H9 (cell line): ENCODE measurements around the gene FARP1. TPM values are rescaled to one million over a fixed set of nuclear protein-coding genes. Genes with fewer than 3 reads are reported as not detected.
A peak's percentile ranks its signal among the peaks of the same experiment; 100 is the strongest.

Experiments
- DNase-seq: peaks from one replicate; pipeline ENCODE4 v3.0.0-alpha.2; 2017
- H2AFZ ChIP-seq: one replicate; pipeline ENCODE4 v1.6.1; 2013; ENCODE audit warnings: mild to moderate bottlenecking, low read length, control low read depth, moderate library complexity
- H2AK5ac ChIP-seq: 2 replicates; pipeline ENCODE4 v1.6.1; 2013; ENCODE audit warnings: low read length, control low read depth, mixed read lengths; ENCODE audit not compliant: insufficient read length
- H2BK120ac ChIP-seq: one replicate; pipeline ENCODE4 v1.6.1; 2013; ENCODE audit warnings: low read depth, mild to moderate bottlenecking, low read length, control low read depth, inconsistent platforms; ENCODE audit not compliant: poor library complexity, severe bottlenecking
- H2BK12ac ChIP-seq: 2 replicates; pipeline ENCODE4 v1.6.1; 2013; ENCODE audit warnings: low read length, control low read depth, mixed read lengths, low read depth; ENCODE audit not compliant: insufficient read length
- H2BK15ac ChIP-seq: 2 replicates; pipeline ENCODE4 v1.6.1; 2013; ENCODE audit warnings: low read depth, low read length, control low read depth
- H2BK20ac ChIP-seq: one replicate; pipeline ENCODE4 v1.6.1; 2013; ENCODE audit warnings: low read depth, mild to moderate bottlenecking, low read length, control low read depth, inconsistent platforms; ENCODE audit not compliant: poor library complexity, severe bottlenecking
- H2BK5ac ChIP-seq: 2 replicates; pipeline ENCODE4 v1.6.1; 2013; ENCODE audit warnings: low read length, control low read depth, mixed read lengths; ENCODE audit not compliant: insufficient read length
- H3K14ac ChIP-seq: 2 replicates; pipeline ENCODE4 v1.6.1; 2013; ENCODE audit warnings: low read length, control low read depth; ENCODE audit not compliant: insufficient read depth
- H3K18ac ChIP-seq: 2 replicates; pipeline ENCODE4 v1.6.1; 2013; ENCODE audit warnings: low read depth, mild to moderate bottlenecking, mixed read lengths, low read length, control low read depth; ENCODE audit not compliant: insufficient read length
- H3K23ac ChIP-seq: 2 replicates; pipeline ENCODE4 v1.6.1; 2013; ENCODE audit warnings: low read length, control low read depth, mixed read lengths, low read depth; ENCODE audit not compliant: insufficient read length
- H3K23me2 ChIP-seq: 2 replicates; pipeline ENCODE4 v1.6.1; 2013; ENCODE audit warnings: low read depth, mild to moderate bottlenecking, mixed read lengths, low read length, control low read depth; ENCODE audit not compliant: insufficient read length, poor library complexity, severe bottlenecking
- H3K27ac ChIP-seq: 2 replicates; pipeline ENCODE4 v1.5.1; 2013; ENCODE audit warnings: low read length, control low read depth, mixed read lengths, low read depth; ENCODE audit not compliant: insufficient read length
- H3K27me3 ChIP-seq: 2 replicates; pipeline ENCODE4 v1.6.1; 2013; ENCODE audit warnings: low read length, control low read depth, inconsistent platforms; ENCODE audit not compliant: insufficient read depth
- H3K4ac ChIP-seq: 2 replicates; pipeline ENCODE4 v1.6.1; 2013; ENCODE audit warnings: low read depth, mild to moderate bottlenecking, control low read depth, inconsistent platforms, low read length, moderate library complexity
- H3K4me1 ChIP-seq: 2 replicates; pipeline ENCODE4 v1.6.1; 2013; ENCODE audit warnings: low read length, control low read depth, inconsistent platforms; ENCODE audit not compliant: insufficient read depth
- H3K4me2 ChIP-seq: 2 replicates; pipeline ENCODE4 v1.6.1; 2013; ENCODE audit warnings: low read length, control low read depth, mixed read lengths; ENCODE audit not compliant: insufficient read length, insufficient read depth
- H3K56ac ChIP-seq: 2 replicates; pipeline ENCODE4 v1.6.1; 2013; ENCODE audit warnings: low read depth, mild to moderate bottlenecking, mixed read lengths, low read length, control low read depth; ENCODE audit not compliant: insufficient read length
- H3K79me1 ChIP-seq: 2 replicates; pipeline ENCODE4 v1.6.1; 2013; ENCODE audit warnings: low read depth, mild to moderate bottlenecking, moderate library complexity, low read length, control low read depth, inconsistent platforms; ENCODE audit not compliant: insufficient read depth, poor library complexity, severe bottlenecking
- H3K79me2 ChIP-seq: 2 replicates; pipeline ENCODE4 v1.6.1; 2013; ENCODE audit warnings: low read length, control low read depth, inconsistent platforms; ENCODE audit not compliant: insufficient read depth
- H3K9ac ChIP-seq: 2 replicates; pipeline ENCODE4 v1.6.1; 2013; ENCODE audit warnings: low read length, control low read depth, mixed read lengths; ENCODE audit not compliant: insufficient read length; ENCODE audit errors: extremely low read depth
- H3K9me3 ChIP-seq: one replicate; pipeline ENCODE4 v1.6.1; 2013; ENCODE audit warnings: low read depth, low read length, inconsistent platforms; ENCODE audit not compliant: control insufficient read depth
- H3T11ph ChIP-seq: one replicate; pipeline ENCODE4 v1.6.1; 2013; ENCODE audit warnings: mild to moderate bottlenecking, low read length, control low read depth, inconsistent platforms
- H4K20me1 ChIP-seq: one replicate; pipeline ENCODE4 v1.6.1; 2013; ENCODE audit not compliant: control insufficient read depth, insufficient read length, insufficient read depth
- H4K5ac ChIP-seq: 2 replicates; pipeline ENCODE4 v1.6.1; 2013; ENCODE audit warnings: low read depth, mild to moderate bottlenecking, mixed read lengths, low read length, control low read depth; ENCODE audit not compliant: insufficient read length
- H4K8ac ChIP-seq: replicated peaks from 2 replicates; pipeline ENCODE4 v1.6.1; 2013; ENCODE audit warnings: low read length, control low read depth, mixed read lengths, low read depth; ENCODE audit not compliant: insufficient read length
- H4K91ac ChIP-seq: 2 replicates; pipeline ENCODE4 v1.6.1; 2013; ENCODE audit warnings: low read depth, mild to moderate bottlenecking, moderate library complexity, mixed read lengths, low read length, control low read depth; ENCODE audit not compliant: insufficient read length
- H3K27ac Mint-ChIP-seq, 3 experiments: 2 replicates in 2 of 3; 3 replicates in 1 of 3; pipeline ENCODE4 v1.8.0; 2020 to 2021; ENCODE audit warnings: mixed read lengths in 3 of 3, mild to moderate bottlenecking in 1 of 3, moderate library complexity in 1 of 3
- H3K27me3 Mint-ChIP-seq: 2 replicates; pipeline ENCODE4 v1.8.0; 2021; ENCODE audit warnings: low read depth, mild to moderate bottlenecking, moderate library complexity, mixed read lengths
- H3K36me3 Mint-ChIP-seq, 3 experiments: 2 replicates in 2 of 3; 3 replicates in 1 of 3; pipeline ENCODE4 v1.8.0; 2020 to 2021; ENCODE audit warnings: low read depth in 3 of 3, mixed read lengths in 3 of 3; ENCODE audit not compliant: insufficient read depth in 1 of 3
- H3K4me1 Mint-ChIP-seq, 2 experiments: 2 replicates each; pipeline ENCODE4 v1.8.0; 2020; ENCODE audit warnings: mixed read lengths in 2 of 2
- H3K4me3 Mint-ChIP-seq, 2 experiments: 2 replicates in 1 of 2; 3 replicates in 1 of 2; pipeline ENCODE4 v1.8.0; 2020 to 2021; ENCODE audit warnings: mild to moderate bottlenecking in 2 of 2, mixed read lengths in 2 of 2, moderate library complexity in 1 of 2
- H3K9me3 Mint-ChIP-seq, 2 experiments: 2 replicates in 1 of 2; 3 replicates in 1 of 2; pipeline ENCODE4 v1.8.0; 2020; ENCODE audit warnings: mild to moderate bottlenecking in 2 of 2, mixed read lengths in 2 of 2, moderate library complexity in 1 of 2
- CTCF ChIP-seq: fragments of 200-600 bp; sonication (generic); conservative IDR thresholded peaks from 3 replicates; pipeline ENCODE4 v1.8.0; 2021; ENCODE audit warnings: antibody characterized with exemption, mild to moderate bottlenecking
- WGBS: extraction: QIAGEN DNeasy Blood & Tissue Kit; methylation state at CpG from one replicate; pipeline ENCODE4 v1.1.7; 2013; ENCODE audit warnings: missing lambda C conversion rate, low lambda C conversion rate, mixed read lengths; ENCODE audit not compliant: insufficient read length; ENCODE audit errors: extremely low coverage; 5-methylcytosine and 5-hydroxymethylcytosine counted together
- total RNA-seq: library from RNA; stranded (reverse); gene quantifications from 2 replicates; pipeline ENCODE4 v1.2.1, GENCODE V29; 2021

The FARP1 gene
- total RNA-seq, 1 experiment from 2014 or later = 95.9 TPM

- Histone ChIP-seq H3K4ac (no peak overlapping the region), H3K56ac (no peak overlapping the region), H2BK15ac (no peak overlapping the region), H4K91ac (no peak overlapping the region), H3K79me2 (peaks cover 4% of the 10 kb centered on the region; the same call in 1 of the 2 replicates), H3K23ac (no peak overlapping the region), H3K14ac (no peak overlapping the region), H3K23me2 (no peaks in the 10 kb centered on the region), H4K20me1 (no peaks in the 10 kb centered on the region), H3K27me3 (no peaks in the 10 kb centered on the region), H3K9ac (no peak overlapping the region), H3T11ph (no peak overlapping the region), H2AK5ac (no peak overlapping the region), H2BK20ac (no peak overlapping the region), H4K8ac (no peak overlapping the region), H3K4me1 (peaks cover 11% of the 10 kb centered on the region; the same call in 1 of the 2 replicates), H3K27ac (no peak overlapping the region), H2BK120ac (no peak overlapping the region), H4K5ac (no peak overlapping the region), H3K4me2 (no peak overlapping the region), H2AFZ (no peak overlapping the region), H3K79me1 (peaks cover 10% of the 10 kb centered on the region), H2BK5ac (no peak overlapping the region), H3K9me3 (no peaks in the 10 kb centered on the region), H2BK12ac (no peak overlapping the region), H3K18ac (no peak overlapping the region)
- Mint-ChIP-seq H3K27me3 (no peaks in the 10 kb centered on the region), H3K4me1 (peaks cover 36 to 41% of the 10 kb centered on the region in 2 experiments), H3K4me3 (no peak overlapping the region; a peak in 1 of 5 replicates), H3K27ac (peak overlapping the region in 2 of 3 experiments; percentile 3 to 40; a peak in 2 of 7 replicates), H3K9me3 (no peaks in the 10 kb centered on the region; a peak in 1 of 5 replicates), H3K36me3 (peaks cover 27 to 38% (median 35%) of the 10 kb centered on the region in 3 experiments; a peak in 6 of 7 replicates)
- no peak for DNase-seq
- no peak for TF ChIP-seq CTCF
- WGBS = no CpG with 5 or more reads among the region's 7 CpGs
Measured at GRCh38 chr13:98473788-98474144, 330.9 kb downstream of the FARP1 start.
